Measurements from ENCODE around the gene KLRC3.
"Not testable (repeated sequence)": the region's sequence is repeated elsewhere in the genome, so short reads cannot be mapped to it uniquely, and the experiment has no call there.

DNA sequence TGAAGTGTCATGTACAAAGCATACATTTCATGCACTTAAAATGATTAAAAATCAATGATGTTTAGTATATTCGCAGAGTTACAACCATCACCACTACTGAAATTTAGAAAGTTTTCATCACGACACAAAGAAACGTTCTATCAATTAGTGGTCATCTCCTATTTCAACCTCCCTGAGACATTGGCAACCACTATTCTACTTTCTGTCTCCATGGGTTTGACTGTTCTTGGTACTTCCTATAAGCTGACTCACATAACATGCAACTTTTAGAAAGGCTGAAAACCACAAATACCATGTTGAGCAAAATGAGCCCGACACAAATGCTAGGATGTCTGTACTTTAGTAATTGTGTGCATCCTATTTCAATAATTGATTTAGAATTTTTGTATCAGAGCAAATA, 10.2 kb upstream of the KLRC3 start:
- TF ChIP-seq, protein P1, sequence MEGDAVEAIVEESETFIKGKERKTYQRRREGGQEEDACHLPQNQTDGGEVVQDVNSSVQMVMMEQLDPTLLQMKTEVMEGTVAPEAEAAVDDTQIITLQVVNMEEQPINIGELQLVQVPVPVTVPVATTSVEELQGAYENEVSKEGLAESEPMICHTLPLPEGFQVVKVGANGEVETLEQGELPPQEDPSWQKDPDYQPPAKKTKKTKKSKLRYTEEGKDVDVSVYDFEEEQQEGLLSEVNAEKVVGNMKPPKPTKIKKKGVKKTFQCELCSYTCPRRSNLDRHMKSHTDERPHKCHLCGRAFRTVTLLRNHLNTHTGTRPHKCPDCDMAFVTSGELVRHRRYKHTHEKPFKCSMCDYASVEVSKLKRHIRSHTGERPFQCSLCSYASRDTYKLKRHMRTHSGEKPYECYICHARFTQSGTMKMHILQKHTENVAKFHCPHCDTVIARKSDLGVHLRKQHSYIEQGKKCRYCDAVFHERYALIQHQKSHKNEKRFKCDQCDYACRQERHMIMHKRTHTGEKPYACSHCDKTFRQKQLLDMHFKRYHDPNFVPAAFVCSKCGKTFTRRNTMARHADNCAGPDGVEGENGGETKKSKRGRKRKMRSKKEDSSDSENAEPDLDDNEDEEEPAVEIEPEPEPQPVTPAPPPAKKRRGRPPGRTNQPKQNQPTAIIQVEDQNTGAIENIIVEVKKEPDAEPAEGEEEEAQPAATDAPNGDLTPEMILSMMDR (IDR thresholded peaks at IDR 0.05): not testable (repeated sequence)
- TF ChIP-seq, protein P2, sequence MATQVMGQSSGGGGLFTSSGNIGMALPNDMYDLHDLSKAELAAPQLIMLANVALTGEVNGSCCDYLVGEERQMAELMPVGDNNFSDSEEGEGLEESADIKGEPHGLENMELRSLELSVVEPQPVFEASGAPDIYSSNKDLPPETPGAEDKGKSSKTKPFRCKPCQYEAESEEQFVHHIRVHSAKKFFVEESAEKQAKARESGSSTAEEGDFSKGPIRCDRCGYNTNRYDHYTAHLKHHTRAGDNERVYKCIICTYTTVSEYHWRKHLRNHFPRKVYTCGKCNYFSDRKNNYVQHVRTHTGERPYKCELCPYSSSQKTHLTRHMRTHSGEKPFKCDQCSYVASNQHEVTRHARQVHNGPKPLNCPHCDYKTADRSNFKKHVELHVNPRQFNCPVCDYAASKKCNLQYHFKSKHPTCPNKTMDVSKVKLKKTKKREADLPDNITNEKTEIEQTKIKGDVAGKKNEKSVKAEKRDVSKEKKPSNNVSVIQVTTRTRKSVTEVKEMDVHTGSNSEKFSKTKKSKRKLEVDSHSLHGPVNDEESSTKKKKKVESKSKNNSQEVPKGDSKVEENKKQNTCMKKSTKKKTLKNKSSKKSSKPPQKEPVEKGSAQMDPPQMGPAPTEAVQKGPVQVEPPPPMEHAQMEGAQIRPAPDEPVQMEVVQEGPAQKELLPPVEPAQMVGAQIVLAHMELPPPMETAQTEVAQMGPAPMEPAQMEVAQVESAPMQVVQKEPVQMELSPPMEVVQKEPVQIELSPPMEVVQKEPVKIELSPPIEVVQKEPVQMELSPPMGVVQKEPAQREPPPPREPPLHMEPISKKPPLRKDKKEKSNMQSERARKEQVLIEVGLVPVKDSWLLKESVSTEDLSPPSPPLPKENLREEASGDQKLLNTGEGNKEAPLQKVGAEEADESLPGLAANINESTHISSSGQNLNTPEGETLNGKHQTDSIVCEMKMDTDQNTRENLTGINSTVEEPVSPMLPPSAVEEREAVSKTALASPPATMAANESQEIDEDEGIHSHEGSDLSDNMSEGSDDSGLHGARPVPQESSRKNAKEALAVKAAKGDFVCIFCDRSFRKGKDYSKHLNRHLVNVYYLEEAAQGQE (IDR thresholded peaks at IDR 0.05; ENCODE audit: insufficient read depth in 1 of 2, low read depth in 2 of 2, low read length in 1 of 2): not testable (repeated sequence)
- TF ChIP-seq POLR2AphosphoS5, TCF7L2 (IDR thresholded peaks at IDR 0.05; ENCODE audit: low read depth, low read length): not testable (repeated sequence)

All from Panc1 (cell line).